ENCODE measurements around the gene ORMDL1.
"Not testable (repeated sequence)": the region's sequence is repeated elsewhere in the genome, so short reads cannot be mapped to it uniquely, and the experiment has no call there.

- TF ChIP-seq, protein P1, sequence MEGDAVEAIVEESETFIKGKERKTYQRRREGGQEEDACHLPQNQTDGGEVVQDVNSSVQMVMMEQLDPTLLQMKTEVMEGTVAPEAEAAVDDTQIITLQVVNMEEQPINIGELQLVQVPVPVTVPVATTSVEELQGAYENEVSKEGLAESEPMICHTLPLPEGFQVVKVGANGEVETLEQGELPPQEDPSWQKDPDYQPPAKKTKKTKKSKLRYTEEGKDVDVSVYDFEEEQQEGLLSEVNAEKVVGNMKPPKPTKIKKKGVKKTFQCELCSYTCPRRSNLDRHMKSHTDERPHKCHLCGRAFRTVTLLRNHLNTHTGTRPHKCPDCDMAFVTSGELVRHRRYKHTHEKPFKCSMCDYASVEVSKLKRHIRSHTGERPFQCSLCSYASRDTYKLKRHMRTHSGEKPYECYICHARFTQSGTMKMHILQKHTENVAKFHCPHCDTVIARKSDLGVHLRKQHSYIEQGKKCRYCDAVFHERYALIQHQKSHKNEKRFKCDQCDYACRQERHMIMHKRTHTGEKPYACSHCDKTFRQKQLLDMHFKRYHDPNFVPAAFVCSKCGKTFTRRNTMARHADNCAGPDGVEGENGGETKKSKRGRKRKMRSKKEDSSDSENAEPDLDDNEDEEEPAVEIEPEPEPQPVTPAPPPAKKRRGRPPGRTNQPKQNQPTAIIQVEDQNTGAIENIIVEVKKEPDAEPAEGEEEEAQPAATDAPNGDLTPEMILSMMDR (conservative IDR thresholded peaks at IDR 0.05 in 1 of 2, IDR thresholded peaks at IDR 0.05 in 1 of 2; ENCODE audit: low read depth in 1 of 2, low read length in 2 of 2): not testable (repeated sequence)
- not testable (repeated sequence) for TF ChIP-seq EZH2 (IDR thresholded peaks at IDR 0.05; ENCODE audit: low read length, missing control alignments)
Measured at GRCh38 chr2:189760154-189760553, 24.0 kb downstream of the ORMDL1 start.
